Measurements from ENCODE around the gene NFKBIE. TPM values are rescaled to one million over a fixed set of nuclear protein-coding genes. Genes with fewer than 3 reads are reported as not detected.

The NFKBIE gene
- total and polyA plus RNA-seq, 2 of the 13 experiments (the other 11 are each of a cell fraction or from before 2014, with no cell fraction given), result 6.7 to 14.5 TPM

- TF ChIP-seq ZBTB14 (CRISPR knock-in tag; IDR thresholded peaks at IDR 0.05), result peak; percentile 56; the same call in 1 of the 2 replicates
- peak; percentile 76 for TF ChIP-seq ARID3A (IDR thresholded peaks at IDR 0.05; ENCODE audit: low read depth, low read length)
- peak; percentile 76 for TF ChIP-seq MYPOP (CRISPR knock-in tag; IDR thresholded peaks at IDR 0.05)
- peak; percentile 94; the same call in 1 of the 2 replicates for TF ChIP-seq HOXD1 (CRISPR knock-in tag; IDR thresholded peaks at IDR 0.05)
- peak; percentile 89 for TF ChIP-seq MED1 (CRISPR knock-in tag; IDR thresholded peaks at IDR 0.05)
- TF ChIP-seq SMAD1 (CRISPR knock-in tag; IDR thresholded peaks at IDR 0.05; ENCODE audit: borderline replicate concordance, low read depth), result peak; percentile 96; the same call in 1 of the 2 replicates
- TF ChIP-seq ZNF724P (CRISPR knock-in tag; IDR thresholded peaks at IDR 0.05; ENCODE audit: borderline replicate concordance), result peak; percentile 98
- TF ChIP-seq, protein P1, sequence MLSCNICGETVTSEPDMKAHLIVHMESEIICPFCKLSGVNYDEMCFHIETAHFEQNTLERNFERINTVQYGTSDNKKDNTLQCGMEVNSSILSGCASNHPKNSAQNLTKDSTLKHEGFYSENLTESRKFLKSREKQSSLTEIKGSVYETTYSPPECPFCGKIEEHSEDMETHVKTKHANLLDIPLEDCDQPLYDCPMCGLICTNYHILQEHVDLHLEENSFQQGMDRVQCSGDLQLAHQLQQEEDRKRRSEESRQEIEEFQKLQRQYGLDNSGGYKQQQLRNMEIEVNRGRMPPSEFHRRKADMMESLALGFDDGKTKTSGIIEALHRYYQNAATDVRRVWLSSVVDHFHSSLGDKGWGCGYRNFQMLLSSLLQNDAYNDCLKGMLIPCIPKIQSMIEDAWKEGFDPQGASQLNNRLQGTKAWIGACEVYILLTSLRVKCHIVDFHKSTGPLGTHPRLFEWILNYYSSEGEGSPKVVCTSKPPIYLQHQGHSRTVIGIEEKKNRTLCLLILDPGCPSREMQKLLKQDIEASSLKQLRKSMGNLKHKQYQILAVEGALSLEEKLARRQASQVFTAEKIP (CRISPR knock-in tag; IDR thresholded peaks at IDR 0.05; ENCODE audit: borderline replicate concordance), result no peak
- TF ChIP-seq ZNF777 (CRISPR knock-in tag; IDR thresholded peaks at IDR 0.05), result peak; percentile 71
- peak; percentile 98; the same call in 1 of the 2 replicates for TF ChIP-seq FOXC1 (CRISPR knock-in tag; IDR thresholded peaks at IDR 0.05; ENCODE audit: borderline replicate concordance)
- TF ChIP-seq, protein P2, sequence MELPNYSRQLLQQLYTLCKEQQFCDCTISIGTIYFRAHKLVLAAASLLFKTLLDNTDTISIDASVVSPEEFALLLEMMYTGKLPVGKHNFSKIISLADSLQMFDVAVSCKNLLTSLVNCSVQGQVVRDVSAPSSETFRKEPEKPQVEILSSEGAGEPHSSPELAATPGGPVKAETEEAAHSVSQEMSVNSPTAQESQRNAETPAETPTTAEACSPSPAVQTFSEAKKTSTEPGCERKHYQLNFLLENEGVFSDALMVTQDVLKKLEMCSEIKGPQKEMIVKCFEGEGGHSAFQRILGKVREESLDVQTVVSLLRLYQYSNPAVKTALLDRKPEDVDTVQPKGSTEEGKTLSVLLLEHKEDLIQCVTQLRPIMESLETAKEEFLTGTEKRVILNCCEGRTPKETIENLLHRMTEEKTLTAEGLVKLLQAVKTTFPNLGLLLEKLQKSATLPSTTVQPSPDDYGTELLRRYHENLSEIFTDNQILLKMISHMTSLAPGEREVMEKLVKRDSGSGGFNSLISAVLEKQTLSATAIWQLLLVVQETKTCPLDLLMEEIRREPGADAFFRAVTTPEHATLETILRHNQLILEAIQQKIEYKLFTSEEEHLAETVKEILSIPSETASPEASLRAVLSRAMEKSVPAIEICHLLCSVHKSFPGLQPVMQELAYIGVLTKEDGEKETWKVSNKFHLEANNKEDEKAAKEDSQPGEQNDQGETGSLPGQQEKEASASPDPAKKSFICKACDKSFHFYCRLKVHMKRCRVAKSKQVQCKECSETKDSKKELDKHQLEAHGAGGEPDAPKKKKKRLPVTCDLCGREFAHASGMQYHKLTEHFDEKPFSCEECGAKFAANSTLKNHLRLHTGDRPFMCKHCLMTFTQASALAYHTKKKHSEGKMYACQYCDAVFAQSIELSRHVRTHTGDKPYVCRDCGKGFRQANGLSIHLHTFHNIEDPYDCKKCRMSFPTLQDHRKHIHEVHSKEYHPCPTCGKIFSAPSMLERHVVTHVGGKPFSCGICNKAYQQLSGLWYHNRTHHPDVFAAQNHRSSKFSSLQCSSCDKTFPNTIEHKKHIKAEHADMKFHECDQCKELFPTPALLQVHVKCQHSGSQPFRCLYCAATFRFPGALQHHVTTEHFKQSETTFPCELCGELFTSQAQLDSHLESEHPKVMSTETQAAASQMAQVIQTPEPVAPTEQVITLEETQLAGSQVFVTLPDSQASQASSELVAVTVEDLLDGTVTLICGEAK (IDR thresholded peaks at IDR 0.05), result no peak
- TF ChIP-seq, protein P2 (CRISPR knock-in tag; IDR thresholded peaks at IDR 0.05), result peak; percentile 88
- peak; percentile 88 for TF ChIP-seq ZNF12 (CRISPR knock-in tag; IDR thresholded peaks at IDR 0.05)
Measured at GRCh38 chr6:44312901-44313788, 47.8 kb upstream of the NFKBIE start, which contains the start of gene AARS2 (continued).

Measured in HepG2 (cell line).